SK-N-SH treated with all-trans-retinoic acid at 6 μM for 48 hours (cell line): ENCODE measurements around the gene KMO.

ENCODE experiments used
- ATAC-seq: fragments of 200-7000 bp; cut with Tn5 transposase; 3 replicates; pipeline ENCODE4 v1.9.1; 2020; ENCODE audit warnings: mild to moderate bottlenecking, moderate library complexity
- BACH2 ChIP-seq: fragments of 250-450 bp; sonication (Bioruptor Pico); IDR thresholded peaks from 2 replicates; pipeline ENCODE4 v1.9.0; 2021; ENCODE audit warnings: mild to moderate bottlenecking, borderline replicate concordance
- CSDC2 ChIP-seq: fragments of 250-450 bp; sonication (Bioruptor Pico); IDR thresholded peaks from 2 replicates; pipeline ENCODE4 v1.5.0; 2020; ENCODE audit warnings: mild to moderate bottlenecking, moderate library complexity
- ESRRG ChIP-seq: fragments of 250-450 bp; sonication (Bioruptor Pico); IDR thresholded peaks from 2 replicates; pipeline ENCODE4 v1.6.1; 2021; ENCODE audit warnings: mild to moderate bottlenecking
- GLIS3 ChIP-seq: fragments of 250-450 bp; sonication (Bioruptor Pico); IDR thresholded peaks from 2 replicates; pipeline ENCODE4 v1.5.0; 2020; ENCODE audit warnings: mild to moderate bottlenecking, moderate library complexity
- OSR1 ChIP-seq: fragments of 250-450 bp; sonication (Bioruptor Pico); IDR thresholded peaks from 2 replicates; pipeline ENCODE4 v1.8.0; 2022; ENCODE audit warnings: moderate library complexity, mild to moderate bottlenecking, inconsistent platforms
- PPARA ChIP-seq: fragments of 250-450 bp; sonication (Bioruptor Pico); IDR thresholded peaks from 2 replicates; pipeline ENCODE4 v1.5.0; 2020; ENCODE audit warnings: mild to moderate bottlenecking, borderline replicate concordance
- TOX ChIP-seq: fragments of 250-450 bp; sonication (Bioruptor Pico); IDR thresholded peaks from 2 replicates; pipeline ENCODE4 v1.8.0; 2021; ENCODE audit warnings: mild to moderate bottlenecking, moderate library complexity, borderline replicate concordance
- TSHZ2 ChIP-seq: fragments of 250-450 bp; sonication (Bioruptor Pico); IDR thresholded peaks from 2 replicates; pipeline ENCODE4 v1.5.0; 2020; ENCODE audit warnings: mild to moderate bottlenecking, moderate library complexity
- ZFP3 ChIP-seq: fragments of 250-450 bp; sonication (Bioruptor Pico); IDR thresholded peaks from 2 replicates; pipeline ENCODE4 v1.5.0; 2020; ENCODE audit warnings: mild to moderate bottlenecking, moderate library complexity
- ZFP30 ChIP-seq: fragments of 450-650 bp; formaldehyde crosslinking; IDR thresholded peaks from 2 replicates; pipeline ENCODE4 v1.5.0; 2022; ENCODE audit warnings: mild to moderate bottlenecking, moderate library complexity
- ZNF565 ChIP-seq: fragments of 450-650 bp; formaldehyde crosslinking; conservative IDR thresholded peaks from 2 replicates; pipeline ENCODE4 v1.5.0; 2020; ENCODE audit warnings: low read depth, mild to moderate bottlenecking, moderate library complexity
- ZNF70 ChIP-seq: fragments of 450-650 bp; formaldehyde crosslinking; IDR thresholded peaks from 2 replicates; pipeline ENCODE4 v1.5.0; 2020; ENCODE audit warnings: mild to moderate bottlenecking, moderate library complexity
- ZNF8 ChIP-seq: fragments of 450-650 bp; formaldehyde crosslinking; IDR thresholded peaks from 2 replicates; pipeline ENCODE4 v1.5.0; 2020; ENCODE audit warnings: mild to moderate bottlenecking, moderate library complexity
- TF ChIP-seq, protein P1 (sequence below): fragments of 250-450 bp; sonication (Bioruptor Pico); IDR thresholded peaks from 2 replicates; pipeline ENCODE4 v1.5.1; 2021; ENCODE audit warnings: mild to moderate bottlenecking, moderate library complexity
- TF ChIP-seq, protein P2 (sequence below): fragments of 250-450 bp; sonication (Bioruptor Pico); IDR thresholded peaks from 2 replicates; pipeline ENCODE4 v1.8.0; 2020; ENCODE audit warnings: mild to moderate bottlenecking, moderate library complexity, borderline replicate concordance
- TF ChIP-seq, protein P3 (sequence below): fragments of 250-450 bp; sonication (Bioruptor Pico); IDR thresholded peaks from 2 replicates; pipeline ENCODE4 v1.8.0; 2021; ENCODE audit warnings: low read depth, mild to moderate bottlenecking, moderate library complexity, borderline replicate concordance
- TF ChIP-seq, protein P4 (sequence below): fragments of 250-450 bp; sonication (Bioruptor Pico); IDR thresholded peaks from 2 replicates; pipeline ENCODE4 v1.5.1; 2020; ENCODE audit warnings: low read depth, mild to moderate bottlenecking, moderate library complexity

The KMO gene

DNA sequence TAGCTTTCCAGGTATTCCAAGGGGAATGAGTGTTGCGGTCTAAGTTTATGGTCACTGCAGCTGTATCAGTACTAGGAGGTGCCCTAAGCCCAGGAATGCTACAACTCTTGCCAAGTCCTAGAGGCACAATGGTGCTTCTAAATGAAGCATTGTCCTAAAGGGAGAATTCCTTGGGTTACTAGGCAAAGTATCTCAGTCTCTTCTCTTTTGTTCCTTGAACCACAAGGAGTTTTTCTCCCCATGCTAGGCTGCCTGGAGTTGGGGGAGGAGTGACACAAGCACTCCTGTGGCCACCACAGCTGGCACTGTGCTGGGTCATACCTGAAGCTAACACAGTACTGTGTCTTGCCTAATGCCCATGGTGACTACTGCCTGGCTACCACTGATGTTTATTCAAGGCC, 50.7 kb downstream of the KMO start (continued):
- no peak for TF ChIP-seq CSDC2 (CRISPR knock-in tag)
- TF ChIP-seq ZFP3 (CRISPR knock-in tag) = no peak
- TF ChIP-seq, protein P1, sequence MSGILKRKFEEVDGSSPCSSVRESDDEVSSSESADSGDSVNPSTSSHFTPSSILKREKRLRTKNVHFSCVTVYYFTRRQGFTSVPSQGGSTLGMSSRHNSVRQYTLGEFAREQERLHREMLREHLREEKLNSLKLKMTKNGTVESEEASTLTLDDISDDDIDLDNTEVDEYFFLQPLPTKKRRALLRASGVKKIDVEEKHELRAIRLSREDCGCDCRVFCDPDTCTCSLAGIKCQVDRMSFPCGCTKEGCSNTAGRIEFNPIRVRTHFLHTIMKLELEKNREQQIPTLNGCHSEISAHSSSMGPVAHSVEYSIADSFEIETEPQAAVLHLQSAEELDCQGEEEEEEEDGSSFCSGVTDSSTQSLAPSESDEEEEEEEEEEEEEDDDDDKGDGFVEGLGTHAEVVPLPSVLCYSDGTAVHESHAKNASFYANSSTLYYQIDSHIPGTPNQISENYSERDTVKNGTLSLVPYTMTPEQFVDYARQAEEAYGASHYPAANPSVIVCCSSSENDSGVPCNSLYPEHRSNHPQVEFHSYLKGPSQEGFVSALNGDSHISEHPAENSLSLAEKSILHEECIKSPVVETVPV = no peak
- no peak for TF ChIP-seq BACH2 (CRISPR knock-in tag)
- TF ChIP-seq, protein P2, sequence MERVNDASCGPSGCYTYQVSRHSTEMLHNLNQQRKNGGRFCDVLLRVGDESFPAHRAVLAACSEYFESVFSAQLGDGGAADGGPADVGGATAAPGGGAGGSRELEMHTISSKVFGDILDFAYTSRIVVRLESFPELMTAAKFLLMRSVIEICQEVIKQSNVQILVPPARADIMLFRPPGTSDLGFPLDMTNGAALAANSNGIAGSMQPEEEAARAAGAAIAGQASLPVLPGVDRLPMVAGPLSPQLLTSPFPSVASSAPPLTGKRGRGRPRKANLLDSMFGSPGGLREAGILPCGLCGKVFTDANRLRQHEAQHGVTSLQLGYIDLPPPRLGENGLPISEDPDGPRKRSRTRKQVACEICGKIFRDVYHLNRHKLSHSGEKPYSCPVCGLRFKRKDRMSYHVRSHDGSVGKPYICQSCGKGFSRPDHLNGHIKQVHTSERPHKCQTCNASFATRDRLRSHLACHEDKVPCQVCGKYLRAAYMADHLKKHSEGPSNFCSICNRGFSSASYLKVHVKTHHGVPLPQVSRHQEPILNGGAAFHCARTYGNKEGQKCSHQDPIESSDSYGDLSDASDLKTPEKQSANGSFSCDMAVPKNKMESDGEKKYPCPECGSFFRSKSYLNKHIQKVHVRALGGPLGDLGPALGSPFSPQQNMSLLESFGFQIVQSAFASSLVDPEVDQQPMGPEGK (CRISPR knock-in tag) = no peak
- TF ChIP-seq OSR1 (CRISPR knock-in tag) = no peak
- TF ChIP-seq, protein P3, sequence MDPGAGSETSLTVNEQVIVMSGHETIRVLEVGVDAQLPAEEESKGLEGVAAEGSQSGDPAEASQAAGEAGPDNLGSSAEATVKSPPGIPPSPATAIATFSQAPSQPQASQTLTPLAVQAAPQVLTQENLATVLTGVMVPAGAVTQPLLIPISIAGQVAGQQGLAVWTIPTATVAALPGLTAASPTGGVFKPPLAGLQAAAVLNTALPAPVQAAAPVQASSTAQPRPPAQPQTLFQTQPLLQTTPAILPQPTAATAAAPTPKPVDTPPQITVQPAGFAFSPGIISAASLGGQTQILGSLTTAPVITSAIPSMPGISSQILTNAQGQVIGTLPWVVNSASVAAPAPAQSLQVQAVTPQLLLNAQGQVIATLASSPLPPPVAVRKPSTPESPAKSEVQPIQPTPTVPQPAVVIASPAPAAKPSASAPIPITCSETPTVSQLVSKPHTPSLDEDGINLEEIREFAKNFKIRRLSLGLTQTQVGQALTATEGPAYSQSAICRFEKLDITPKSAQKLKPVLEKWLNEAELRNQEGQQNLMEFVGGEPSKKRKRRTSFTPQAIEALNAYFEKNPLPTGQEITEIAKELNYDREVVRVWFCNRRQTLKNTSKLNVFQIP (CRISPR knock-in tag) = no peak
- TF ChIP-seq PPARA (CRISPR knock-in tag) = no peak

GRCh38 chr1:241586905-241587512, 54.8 kb downstream of the KMO start:
- TF ChIP-seq ZNF565 (CRISPR knock-in tag) (no peak), ESRRG (CRISPR knock-in tag) (no peak), GLIS3 (no peak), ZNF8 (CRISPR knock-in tag) (no peak), ZNF70 (no peak), TOX (CRISPR knock-in tag) (no peak), TSHZ2 (CRISPR knock-in tag) (no peak), OSR1 (CRISPR knock-in tag) (no peak), ZFP30 (CRISPR knock-in tag) (no peak), ZFP3 (CRISPR knock-in tag) (no peak)
- TF ChIP-seq, protein P2 (CRISPR knock-in tag) = no peak
- TF ChIP-seq, protein P1 = no peak
- TF ChIP-seq, protein P3 (CRISPR knock-in tag) = no peak
- TF ChIP-seq, protein P4, sequence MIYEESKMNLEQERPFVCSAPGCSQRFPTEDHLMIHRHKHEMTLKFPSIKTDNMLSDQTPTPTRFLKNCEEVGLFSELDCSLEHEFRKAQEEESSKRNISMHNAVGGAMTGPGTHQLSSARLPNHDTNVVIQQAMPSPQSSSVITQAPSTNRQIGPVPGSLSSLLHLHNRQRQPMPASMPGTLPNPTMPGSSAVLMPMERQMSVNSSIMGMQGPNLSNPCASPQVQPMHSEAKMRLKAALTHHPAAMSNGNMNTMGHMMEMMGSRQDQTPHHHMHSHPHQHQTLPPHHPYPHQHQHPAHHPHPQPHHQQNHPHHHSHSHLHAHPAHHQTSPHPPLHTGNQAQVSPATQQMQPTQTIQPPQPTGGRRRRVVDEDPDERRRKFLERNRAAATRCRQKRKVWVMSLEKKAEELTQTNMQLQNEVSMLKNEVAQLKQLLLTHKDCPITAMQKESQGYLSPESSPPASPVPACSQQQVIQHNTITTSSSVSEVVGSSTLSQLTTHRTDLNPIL (CRISPR knock-in tag) = no peak
- ATAC-seq = no peak
